Measurements from ENCODE around the gene CEP112. TPM values are rescaled to one million over a fixed set of nuclear protein-coding genes. Genes with fewer than 3 reads are reported as not detected.

Gene CEP112
- total RNA-seq, 1 donor from 2014 or later, result 3.8 TPM

- ChIA-PET CTCF (no interaction called here), POLR2A (no interaction called here)
- no peak overlapping the region for H3K4me3 Mint-ChIP-seq
- no peaks in the 10 kb centered on the region for H3K36me3 Mint-ChIP-seq (ENCODE audit: low read depth)
- H3K9me3 Mint-ChIP-seq, result no peaks in the 10 kb centered on the region
- H3K27ac Mint-ChIP-seq, result no peak overlapping the region
- no peak for ATAC-seq (ENCODE audit: low read depth)
- no peaks in the 10 kb centered on the region for H3K27me3 Mint-ChIP-seq
- no peaks in the 10 kb centered on the region for H3K4me1 Mint-ChIP-seq
- intact Hi-C loops (cut with micrococcal nuclease), result no loop called here
- no peak for DNase-seq
- TF ChIP-seq CTCF (IDR thresholded peaks at IDR 0.05), result no peak
These were observed 189.8 kb downstream of the CEP112 start for GRCh38 chr17:66002063-66002585.

GRCh38 chr17:66000216-66000615 is 191.7 kb downstream of the CEP112 start:
- H3K9me3 Mint-ChIP-seq, result peaks cover 3% of the 10 kb centered on the region
- no peak overlapping the region for H3K27ac Mint-ChIP-seq
- TF ChIP-seq CTCF (IDR thresholded peaks at IDR 0.05), result no peak
- ATAC-seq (ENCODE audit: low read depth) (no peak), DNase-seq (no peak)
- CTCF ChIA-PET, result no interaction called here
- intact Hi-C loops (cut with micrococcal nuclease), result no loop called here
- no peak overlapping the region for H3K4me3 Mint-ChIP-seq
- no peaks in the 10 kb centered on the region for H3K36me3 Mint-ChIP-seq (ENCODE audit: low read depth)
- no peaks in the 10 kb centered on the region for H3K4me1 Mint-ChIP-seq
- H3K27me3 Mint-ChIP-seq, result no peaks in the 10 kb centered on the region
- POLR2A ChIA-PET, result no interaction called here

- Mint-ChIP-seq H3K4me1 (no peaks in the 10 kb centered on the region), H3K4me3 (no peak overlapping the region), H3K27me3 (no peaks in the 10 kb centered on the region), H3K9me3 (peaks cover 3% of the 10 kb centered on the region), H3K27ac (no peak overlapping the region), H3K36me3 (ENCODE audit: low read depth) (no peaks in the 10 kb centered on the region)
- ChIA-PET POLR2A (no interaction called here), CTCF (no interaction called here)
- ATAC-seq (ENCODE audit: low read depth), result no peak
- TF ChIP-seq CTCF (IDR thresholded peaks at IDR 0.05), result no peak
- intact Hi-C loops (cut with micrococcal nuclease), result no loop called here
- no peak for DNase-seq
These were observed 193.3 kb downstream of the CEP112 start for GRCh38 chr17:65998675-65999074.

GRCh38 chr17:65994679-65995078 is 197.3 kb downstream of the CEP112 start:
- Mint-ChIP-seq H3K4me1 (no peaks in the 10 kb centered on the region), H3K9me3 (peaks cover 3% of the 10 kb centered on the region), H3K4me3 (no peak overlapping the region), H3K27ac (no peak overlapping the region), H3K36me3 (ENCODE audit: low read depth) (no peaks in the 10 kb centered on the region), H3K27me3 (no peaks in the 10 kb centered on the region)
- ChIA-PET POLR2A (no interaction called here), CTCF (no interaction called here)
- DNase-seq (no peak), ATAC-seq (ENCODE audit: low read depth) (no peak)
- intact Hi-C loops (cut with micrococcal nuclease), result no loop called here
- TF ChIP-seq CTCF (IDR thresholded peaks at IDR 0.05), result no peak

- Mint-ChIP-seq H3K27ac (no peak overlapping the region), H3K9me3 (peaks cover 3% of the 10 kb centered on the region), H3K36me3 (ENCODE audit: low read depth) (no peaks in the 10 kb centered on the region), H3K4me3 (no peak overlapping the region), H3K27me3 (no peaks in the 10 kb centered on the region), H3K4me1 (no peaks in the 10 kb centered on the region)
- no peak for TF ChIP-seq CTCF (IDR thresholded peaks at IDR 0.05)
- ChIA-PET POLR2A (no interaction called here), CTCF (no interaction called here)
- DNase-seq (no peak), ATAC-seq (ENCODE audit: low read depth) (no peak)
- intact Hi-C loops (cut with micrococcal nuclease), result no loop called here
These were observed 197.8 kb downstream of the CEP112 start for GRCh38 chr17:65994114-65994513.

Measured in activated B cell treated with CpG ODN at 0.5 μM for 24 hours (primary cell).